Mammary epithelial cell (primary cell): ENCODE data around the gene CLECL1.

Experiments
- EZH2 ChIP-seq: IDR thresholded peaks from 2 replicates; pipeline ENCODE4 v1.6.1; 2012; ENCODE audit warnings: low read length, inconsistent platforms, borderline replicate concordance
- TF ChIP-seq, protein P1 (sequence below), 2 donors: IDR thresholded peaks in 1 of 2; conservative IDR thresholded peaks in 1 of 2; 2 replicates each; pipeline ENCODE4 v1.5.1; 2011 to 2012; ENCODE audit warnings: inconsistent platforms in 2 of 2, low read length in 2 of 2, mild to moderate bottlenecking in 2 of 2, control low read depth in 1 of 2, low read depth in 1 of 2; ENCODE audit not compliant: insufficient read depth in 1 of 2; ENCODE audit errors: extremely low read depth in 1 of 2

DNA sequence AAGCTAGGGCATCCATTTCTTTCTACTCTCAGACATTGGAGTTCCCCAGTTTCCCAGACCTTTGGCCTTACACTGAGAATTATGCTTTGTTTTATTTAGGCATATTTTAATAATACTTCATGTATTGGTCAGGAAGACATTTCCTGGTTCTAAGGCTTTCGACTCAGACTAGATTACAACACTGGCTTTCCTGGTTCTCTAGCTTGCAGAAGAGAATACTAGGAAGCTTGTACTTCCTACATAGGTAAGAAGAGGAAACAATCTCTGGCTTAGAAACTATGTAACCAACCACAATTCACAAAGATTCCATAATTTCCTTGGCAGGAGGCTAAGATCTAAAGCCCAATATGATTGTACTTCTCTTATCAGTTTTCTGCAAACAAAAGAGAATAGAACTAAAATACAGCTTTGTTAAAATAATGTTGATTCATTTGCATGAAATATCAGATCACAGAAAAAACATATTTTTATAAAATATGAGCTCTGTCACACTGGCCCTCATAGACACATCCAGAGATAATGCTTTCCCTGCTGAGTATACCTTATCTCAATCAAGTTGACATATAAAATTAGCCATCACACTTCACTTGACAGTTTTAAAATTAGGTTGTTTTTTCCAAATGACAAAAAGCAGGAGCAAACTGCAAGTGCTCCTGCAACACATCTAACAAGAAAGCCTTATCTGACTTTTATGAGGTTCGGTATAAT, 32.8 kb downstream of the CLECL1 start:
- TF ChIP-seq, protein P1, sequence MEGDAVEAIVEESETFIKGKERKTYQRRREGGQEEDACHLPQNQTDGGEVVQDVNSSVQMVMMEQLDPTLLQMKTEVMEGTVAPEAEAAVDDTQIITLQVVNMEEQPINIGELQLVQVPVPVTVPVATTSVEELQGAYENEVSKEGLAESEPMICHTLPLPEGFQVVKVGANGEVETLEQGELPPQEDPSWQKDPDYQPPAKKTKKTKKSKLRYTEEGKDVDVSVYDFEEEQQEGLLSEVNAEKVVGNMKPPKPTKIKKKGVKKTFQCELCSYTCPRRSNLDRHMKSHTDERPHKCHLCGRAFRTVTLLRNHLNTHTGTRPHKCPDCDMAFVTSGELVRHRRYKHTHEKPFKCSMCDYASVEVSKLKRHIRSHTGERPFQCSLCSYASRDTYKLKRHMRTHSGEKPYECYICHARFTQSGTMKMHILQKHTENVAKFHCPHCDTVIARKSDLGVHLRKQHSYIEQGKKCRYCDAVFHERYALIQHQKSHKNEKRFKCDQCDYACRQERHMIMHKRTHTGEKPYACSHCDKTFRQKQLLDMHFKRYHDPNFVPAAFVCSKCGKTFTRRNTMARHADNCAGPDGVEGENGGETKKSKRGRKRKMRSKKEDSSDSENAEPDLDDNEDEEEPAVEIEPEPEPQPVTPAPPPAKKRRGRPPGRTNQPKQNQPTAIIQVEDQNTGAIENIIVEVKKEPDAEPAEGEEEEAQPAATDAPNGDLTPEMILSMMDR (conservative IDR thresholded peaks at IDR 0.05 in 1 of 2, IDR thresholded peaks at IDR 0.05 in 1 of 2; ENCODE audit: extremely low read depth in 1 of 2, insufficient read depth in 1 of 2, low read depth in 1 of 2, low read length in 2 of 2), result no peak
- TF ChIP-seq EZH2, result no peak
